CD4-positive, alpha-beta T cell treated with Interleukin-4 for 1 hour (primary cell): Measurements from ENCODE around the gene KRTAP10-1.

ENCODE experiments used
- DNase-seq, 2 donors: peaks; one replicate each; pipeline ENCODE4 v3.0.0-alpha.2; 2020 to 2022

The KRTAP10-1 gene

GRCh38 chr21:44547656-44548331, 7.8 kb upstream of the KRTAP10-1 start:
- peak; percentile 46 to 51 for DNase-seq

- DNase-seq: no peak
Measured at GRCh38 chr21:44544566-44544965, 4.6 kb upstream of the KRTAP10-1 start.

- no peak for DNase-seq
Measured at GRCh38 chr21:44542716-44543115, 2.7 kb upstream of the KRTAP10-1 start.

- DNase-seq: no peak
Measured at GRCh38 chr21:44540741-44541288, 820 bp upstream of the KRTAP10-1 start.

- DNase-seq: no peak
Measured at GRCh38 chr21:44539046-44539445, 949 bp downstream of the KRTAP10-1 start.

GRCh38 chr21:44537930-44538911, 1.8 kb downstream of the KRTAP10-1 start:
- no peak for DNase-seq

GRCh38 chr21:44535963-44536362, 4.0 kb downstream of the KRTAP10-1 start:
- DNase-seq: no peak

GRCh38 chr21:44534688-44535087, 5.3 kb downstream of the KRTAP10-1 start:
- no peak for DNase-seq

- DNase-seq: peak in 1 of 2 donors; percentile 7
Measured at GRCh38 chr21:44533891-44534627, 5.9 kb downstream of the KRTAP10-1 start.

- DNase-seq: no peak
Measured at GRCh38 chr21:44533121-44533890, 6.7 kb downstream of the KRTAP10-1 start.

GRCh38 chr21:44532712-44533111, 7.3 kb downstream of the KRTAP10-1 start:
- no peak for DNase-seq

GRCh38 chr21:44531606-44532564, 8.1 kb downstream of the KRTAP10-1 start:
- no peak for DNase-seq

GRCh38 chr21:44530903-44531605, 8.9 kb downstream of the KRTAP10-1 start:
- DNase-seq: peak in 1 of 2 donors; percentile 8

- DNase-seq: no peak
Measured at GRCh38 chr21:44530221-44530902, 9.6 kb downstream of the KRTAP10-1 start.

- DNase-seq: peak in 1 of 2 donors; percentile 7
Measured at GRCh38 chr21:44529503-44530125, 10.4 kb downstream of the KRTAP10-1 start.

- peak in 1 of 2 donors; percentile 10 for DNase-seq
Measured at GRCh38 chr21:44529011-44529421, 11.0 kb downstream of the KRTAP10-1 start.

- peak in 1 of 2 donors; percentile 3 for DNase-seq
Measured at GRCh38 chr21:44528634-44528995, 11.4 kb downstream of the KRTAP10-1 start.

- DNase-seq: peak in 1 of 2 donors; percentile 6
Measured at GRCh38 chr21:44527983-44528633, 11.9 kb downstream of the KRTAP10-1 start.
